Suprapubic skin (tissue), 4 donors: Measurements from ENCODE around the gene RELN. TPM values are rescaled to one million over a fixed set of nuclear protein-coding genes. Genes with fewer than 3 reads are reported as not detected.
"Not testable (repeated sequence)": the region's sequence is repeated elsewhere in the genome, so short reads cannot be mapped to it uniquely, and the experiment has no call there.

ENCODE experiments used
- DNase-seq, 2 donors: peaks; one replicate each; pipeline ENCODE4 v3.0.0-alpha.2; 2019; ENCODE audit warnings: low spot score in 2 of 2
- H3K27ac ChIP-seq: fragments of 200-600 bp; sonication (generic); one replicate; pipeline ENCODE4 v1.5.1; 2019
- H3K27me3 ChIP-seq: fragments of 200-600 bp; sonication (generic); one replicate; pipeline ENCODE4 v1.5.1; 2019
- H3K36me3 ChIP-seq: fragments of 200-600 bp; sonication (generic); one replicate; pipeline ENCODE4 v1.5.1; 2019
- H3K4me1 ChIP-seq: fragments of 200-600 bp; sonication (generic); one replicate; pipeline ENCODE4 v1.5.1; 2019
- H3K4me3 ChIP-seq: fragments of 200-600 bp; sonication (generic); one replicate; pipeline ENCODE4 v1.5.1; 2019; ENCODE audit warnings: mild to moderate bottlenecking
- H3K9me3 ChIP-seq: fragments of 200-600 bp; sonication (generic); one replicate; pipeline ENCODE4 v1.5.1; 2019
- EP300 ChIP-seq: sonication (generic); formaldehyde crosslinking; IDR thresholded peaks from one replicate; pipeline ENCODE4 v1.6.1; 2017; ENCODE audit warnings: antibody characterized with exemption
- POLR2A ChIP-seq, 2 donors: fragments of 450-650 bp; IDR thresholded peaks; one replicate each; pipeline ENCODE4 v1.6.1; 2017; ENCODE audit warnings: antibody characterized with exemption in 2 of 2, mild to moderate bottlenecking in 2 of 2, moderate library complexity in 2 of 2
- POLR2AphosphoS5 ChIP-seq, 3 donors: sonication (generic); formaldehyde crosslinking; IDR thresholded peaks; one replicate each; pipeline ENCODE4 v1.6.1; 2017; ENCODE audit warnings: antibody characterized with exemption in 3 of 3
- WGBS: methylation state at CpG from one replicate; pipeline ENCODE4 v1.1.5; 2018; 5-methylcytosine and 5-hydroxymethylcytosine counted together
- total RNA-seq, 4 donors: library from RNA; depleted of rRNA; stranded (reverse); fragments of >200 nt; gene quantifications; one replicate each; pipeline ENCODE4 v1.1.0, GENCODE V29; 2016
- TF ChIP-seq, protein P1 (sequence below), 2 donors: fragments of 200-600 bp in 1 of 2; fragments of 450-650 bp in 1 of 2; sonication (generic) in 1 of 2; IDR thresholded peaks; one replicate each; pipeline ENCODE4 v1.5.1; 2016 to 2019; ENCODE audit warnings: antibody characterized with exemption in 2 of 2, mild to moderate bottlenecking in 1 of 2, moderate library complexity in 1 of 2

Gene RELN
- total RNA-seq, 4 donors from 2014 or later: 0.72 to 1.8 (median 1.3) TPM

DNA sequence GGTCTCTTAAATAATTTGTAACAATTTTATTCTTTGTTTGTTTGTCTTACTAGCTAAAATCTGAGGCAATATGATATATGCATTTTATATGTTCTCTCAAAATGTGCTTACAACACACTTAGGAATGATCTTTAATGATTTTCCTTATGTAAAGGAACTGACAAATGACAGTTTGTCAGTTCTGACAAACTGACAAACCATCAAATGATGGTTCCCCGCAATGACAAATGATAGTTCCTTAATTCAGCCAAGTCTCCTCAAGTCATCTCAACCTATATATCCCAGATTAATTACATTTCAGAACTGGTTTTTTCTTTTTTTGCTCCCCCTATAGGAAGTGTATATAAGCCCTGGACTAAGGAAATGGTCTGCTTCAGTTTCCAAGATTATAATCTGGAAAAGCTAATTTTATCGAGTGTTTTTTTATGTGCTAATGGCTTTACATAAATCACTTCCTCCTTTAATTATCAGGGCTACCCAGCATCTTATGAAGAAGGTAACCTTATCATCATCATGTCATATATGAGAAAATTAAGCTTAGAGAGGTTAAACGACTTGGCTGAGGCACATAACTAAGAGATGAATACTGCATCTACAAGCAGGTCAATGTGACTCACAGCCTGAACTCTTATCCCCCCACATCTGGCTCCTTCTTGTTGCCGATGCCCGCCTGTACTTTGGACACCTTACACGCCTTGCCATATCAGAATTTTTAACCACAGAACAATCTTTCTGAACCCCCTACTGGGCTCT lies 75.1 kb downstream of the RELN start:
- no peak for TF ChIP-seq EP300
- TF ChIP-seq POLR2A (IDR thresholded peaks at IDR 0.05): no peak
- TF ChIP-seq POLR2AphosphoS5 (IDR thresholded peaks at IDR 0.05): no peak
- TF ChIP-seq, protein P1, sequence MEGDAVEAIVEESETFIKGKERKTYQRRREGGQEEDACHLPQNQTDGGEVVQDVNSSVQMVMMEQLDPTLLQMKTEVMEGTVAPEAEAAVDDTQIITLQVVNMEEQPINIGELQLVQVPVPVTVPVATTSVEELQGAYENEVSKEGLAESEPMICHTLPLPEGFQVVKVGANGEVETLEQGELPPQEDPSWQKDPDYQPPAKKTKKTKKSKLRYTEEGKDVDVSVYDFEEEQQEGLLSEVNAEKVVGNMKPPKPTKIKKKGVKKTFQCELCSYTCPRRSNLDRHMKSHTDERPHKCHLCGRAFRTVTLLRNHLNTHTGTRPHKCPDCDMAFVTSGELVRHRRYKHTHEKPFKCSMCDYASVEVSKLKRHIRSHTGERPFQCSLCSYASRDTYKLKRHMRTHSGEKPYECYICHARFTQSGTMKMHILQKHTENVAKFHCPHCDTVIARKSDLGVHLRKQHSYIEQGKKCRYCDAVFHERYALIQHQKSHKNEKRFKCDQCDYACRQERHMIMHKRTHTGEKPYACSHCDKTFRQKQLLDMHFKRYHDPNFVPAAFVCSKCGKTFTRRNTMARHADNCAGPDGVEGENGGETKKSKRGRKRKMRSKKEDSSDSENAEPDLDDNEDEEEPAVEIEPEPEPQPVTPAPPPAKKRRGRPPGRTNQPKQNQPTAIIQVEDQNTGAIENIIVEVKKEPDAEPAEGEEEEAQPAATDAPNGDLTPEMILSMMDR (IDR thresholded peaks at IDR 0.05): no peak
- no peaks in the 10 kb centered on the region for H3K36me3 ChIP-seq
- DNase-seq: no peak
- no peak overlapping the region for H3K27ac ChIP-seq
- 87% methylated on average over 6 of the region's 6 CpGs for WGBS
- H3K4me3 ChIP-seq: no peak overlapping the region
- no peaks in the 10 kb centered on the region for H3K27me3 ChIP-seq
- no peaks in the 10 kb centered on the region for H3K4me1 ChIP-seq
- no peaks in the 10 kb centered on the region for H3K9me3 ChIP-seq

DNA sequence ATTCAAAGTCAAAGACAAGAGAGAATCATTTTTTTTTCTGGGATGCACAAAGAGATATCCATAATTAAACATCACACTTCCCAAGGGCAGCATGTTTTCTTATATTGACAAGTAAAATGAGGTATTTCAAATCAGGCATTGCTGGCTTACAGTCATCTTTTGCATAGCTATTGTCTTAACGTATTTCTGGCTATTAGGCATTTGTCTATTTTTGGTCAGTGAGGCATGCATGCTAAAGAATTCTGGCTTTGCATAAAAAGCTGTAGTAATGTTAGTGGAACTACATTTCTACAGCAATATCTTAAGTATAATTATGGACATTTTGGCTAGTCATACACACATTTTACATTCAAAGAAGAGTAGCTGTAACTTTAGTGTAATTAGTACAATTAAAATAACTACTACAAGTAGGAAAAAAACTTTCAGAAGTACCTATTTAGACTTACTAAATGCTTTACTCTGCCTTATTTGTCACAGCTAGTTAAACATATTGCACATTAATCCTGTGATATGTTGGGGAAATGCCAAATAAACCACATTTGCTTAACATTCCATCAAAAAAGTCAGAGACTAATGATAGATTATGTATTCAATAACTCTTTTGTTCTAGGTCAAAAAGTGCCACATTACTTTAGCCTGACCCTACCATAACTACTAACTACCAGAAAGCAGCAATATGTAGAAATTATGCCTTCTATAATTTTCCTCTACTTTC lies 76.4 kb downstream of the RELN start:
- H3K9me3 ChIP-seq: no peaks in the 10 kb centered on the region
- no peak for TF ChIP-seq POLR2AphosphoS5 (IDR thresholded peaks at IDR 0.05)
- TF ChIP-seq POLR2A (IDR thresholded peaks at IDR 0.05): no peak
- TF ChIP-seq EP300: no peak
- TF ChIP-seq, protein P1 (IDR thresholded peaks at IDR 0.05): no peak
- no peak overlapping the region for H3K27ac ChIP-seq
- H3K4me1 ChIP-seq: no peaks in the 10 kb centered on the region
- 20% methylated on average over 1 of the region's 1 CpG for WGBS
- no peak for DNase-seq
- H3K27me3 ChIP-seq: no peaks in the 10 kb centered on the region
- no peaks in the 10 kb centered on the region for H3K36me3 ChIP-seq
- H3K4me3 ChIP-seq: no peak overlapping the region

DNA sequence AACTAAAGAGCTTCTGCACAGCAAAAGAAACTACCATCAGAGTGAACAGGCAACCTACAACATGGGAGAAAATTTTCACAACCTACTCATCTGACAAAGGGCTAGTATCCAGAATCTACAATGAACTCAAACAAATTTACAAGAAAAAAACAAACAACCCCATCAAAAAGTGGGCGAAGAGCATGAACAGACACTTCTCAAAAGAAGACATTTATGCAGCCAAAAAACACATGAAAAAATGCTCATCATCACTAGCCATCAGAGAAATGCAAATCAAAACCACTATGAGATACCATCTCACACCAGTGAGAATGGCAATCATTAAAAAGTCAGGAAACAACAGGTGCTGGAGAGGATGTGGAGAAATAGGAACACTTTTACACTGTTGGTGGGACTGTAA lies 78.4 kb downstream of the RELN start:
- H3K36me3 ChIP-seq, H3K4me1 ChIP-seq, H3K27ac ChIP-seq, H3K4me3 ChIP-seq, DNase-seq, H3K9me3 ChIP-seq, H3K27me3 ChIP-seq: not testable (repeated sequence)
- 100% methylated on average over 1 of the region's 1 CpG for WGBS

- H3K9me3 ChIP-seq: no peaks in the 10 kb centered on the region
- no peaks in the 10 kb centered on the region for H3K36me3 ChIP-seq
- DNase-seq: no peak
- 61% methylated on average over 2 of the region's 2 CpGs for WGBS
- no peak overlapping the region for H3K27ac ChIP-seq
- H3K4me3 ChIP-seq: no peak overlapping the region
- no peaks in the 10 kb centered on the region for H3K27me3 ChIP-seq
- no peaks in the 10 kb centered on the region for H3K4me1 ChIP-seq
- TF ChIP-seq POLR2A (IDR thresholded peaks at IDR 0.05): no peak
- TF ChIP-seq POLR2AphosphoS5 (IDR thresholded peaks at IDR 0.05): no peak
- no peak for TF ChIP-seq EP300
- TF ChIP-seq, protein P1 (IDR thresholded peaks at IDR 0.05): no peak
Measured at GRCh38 chr7:103905997-103906396, 83.5 kb downstream of the RELN start.

GRCh38 chr7:103902917-103903316 lies 86.5 kb downstream of the RELN start:
- TF ChIP-seq, protein P1 (IDR thresholded peaks at IDR 0.05): no peak
- TF ChIP-seq POLR2AphosphoS5 (IDR thresholded peaks at IDR 0.05): no peak
- TF ChIP-seq POLR2A (IDR thresholded peaks at IDR 0.05): no peak
- no peak for TF ChIP-seq EP300
- Histone ChIP-seq H3K27ac (no peak overlapping the region), H3K4me3 (no peak overlapping the region), H3K27me3 (no peaks in the 10 kb centered on the region), H3K4me1 (no peaks in the 10 kb centered on the region), H3K36me3 (no peaks in the 10 kb centered on the region), H3K9me3 (no peaks in the 10 kb centered on the region)
- 5% methylated on average over 3 of the region's 3 CpGs for WGBS
- DNase-seq: no peak

- H3K36me3 ChIP-seq, DNase-seq, H3K27me3 ChIP-seq, H3K4me1 ChIP-seq, H3K4me3 ChIP-seq, H3K9me3 ChIP-seq, H3K27ac ChIP-seq: not testable (repeated sequence)
- WGBS: 83% methylated on average over 4 of the region's 4 CpGs
Measured at GRCh38 chr7:103896826-103897225, 92.6 kb downstream of the RELN start.
